GM23248 (cell line): ENCODE results near the gene ARAP1.

ENCODE experiments used
- EZH2 ChIP-seq: fragments of 200-600 bp; sonication (generic); IDR thresholded peaks from 2 replicates; pipeline ENCODE4 v1.6.1; 2018; ENCODE audit warnings: antibody characterized with exemption, mild to moderate bottlenecking; ENCODE audit not compliant: insufficient read depth, poor library complexity, severe bottlenecking
- EZH2phosphoT487 ChIP-seq: fragments of 200-600 bp; sonication (generic); IDR thresholded peaks from 2 replicates; pipeline ENCODE4 v1.6.1; 2018; ENCODE audit warnings: antibody characterized with exemption, moderate library complexity, mild to moderate bottlenecking, low read depth; ENCODE audit not compliant: insufficient read depth

- TF ChIP-seq EZH2phosphoT487 (no peak), EZH2 (no peak)
These were observed 112.5 kb downstream of the ARAP1 start for GRCh38 chr11:72639502-72640375.
